Stimulated activated naive CD8-positive, alpha-beta T cell treated with anti-CD3 and anti-CD28 coated beads, Interleukin-15, Interleukin-2, amounts not matched to agents 100 U/mL and 50 U/mL, for 24 hours (primary cell): Measurements from ENCODE around the gene PTPRB.
"Not testable (repeated sequence)": the region's sequence is repeated elsewhere in the genome, so short reads cannot be mapped to it uniquely, and the experiment has no call there.

ENCODE experiments used
- ATAC-seq: fragments of 150-1000 bp; cut with Tn5 transposase; one replicate; pipeline ENCODE4 v1.10.0; 2021
- DNase-seq: peaks from one replicate; pipeline ENCODE4 v3.0.0; 2021

Gene PTPRB

GRCh38 chr12:70540996-70541395 lies 96.2 kb downstream of the PTPRB start:
- no peak for ATAC-seq
- DNase-seq = no peak

- ATAC-seq (no peak), DNase-seq (no peak)
Measured at GRCh38 chr12:70536650-70537049, 100.6 kb downstream of the PTPRB start.

- ATAC-seq (no peak), DNase-seq (no peak)
Measured at GRCh38 chr12:70535896-70536374, 101.3 kb downstream of the PTPRB start.

GRCh38 chr12:70534466-70534865 lies 102.8 kb downstream of the PTPRB start:
- ATAC-seq (no peak), DNase-seq (no peak)

GRCh38 chr12:70529647-70530046 lies 107.6 kb downstream of the PTPRB start:
- ATAC-seq = no peak
- no peak for DNase-seq

GRCh38 chr12:70520847-70521246 lies 116.4 kb downstream of the PTPRB start:
- ATAC-seq (no peak), DNase-seq (no peak)

GRCh38 chr12:70513426-70513825 lies 123.8 kb downstream of the PTPRB start:
- no peak for DNase-seq
- ATAC-seq = no peak

- DNase-seq = no peak
Measured at GRCh38 chr12:70508178-70508577, 129.1 kb downstream of the PTPRB start.

GRCh38 chr12:70507442-70507841 lies 129.8 kb downstream of the PTPRB start:
- DNase-seq (no peak), ATAC-seq (no peak)

More at GRCh38 chr12:70508178-70508577, 129.1 kb downstream of the PTPRB start:
- no peak for ATAC-seq

GRCh38 chr12:70497508-70497907 lies 139.7 kb downstream of the PTPRB start:
- DNase-seq (no peak), ATAC-seq (no peak)

- ATAC-seq, DNase-seq: not testable (repeated sequence)
Measured at GRCh38 chr12:70492904-70493303, 144.3 kb downstream of the PTPRB start.

- ATAC-seq, DNase-seq: not testable (repeated sequence)
Measured at GRCh38 chr12:70490928-70491327, 146.3 kb downstream of the PTPRB start.

- no peak for DNase-seq
- no peak for ATAC-seq
Measured at GRCh38 chr12:70487440-70487839, 149.8 kb downstream of the PTPRB start.

- ATAC-seq = no peak
- no peak for DNase-seq
Measured at GRCh38 chr12:70486588-70486987, 150.6 kb downstream of the PTPRB start.

- no peak for ATAC-seq
- no peak for DNase-seq
Measured at GRCh38 chr12:70485704-70486103, 151.5 kb downstream of the PTPRB start.

GRCh38 chr12:70484464-70484863 lies 152.8 kb downstream of the PTPRB start:
- DNase-seq (no peak), ATAC-seq (no peak)

- ATAC-seq = no peak
Measured at GRCh38 chr12:70482764-70483163, 154.5 kb downstream of the PTPRB start.

GRCh38 chr12:70469221-70469820 lies 167.9 kb downstream of the PTPRB start:
- ATAC-seq = no peak
- no peak for DNase-seq

More at GRCh38 chr12:70482764-70483163, 154.5 kb downstream of the PTPRB start:
- no peak for DNase-seq

- ATAC-seq (no peak), DNase-seq (no peak)
Measured at GRCh38 chr12:70468741-70469140, 168.5 kb downstream of the PTPRB start.

- DNase-seq = no peak
- no peak for ATAC-seq
Measured at GRCh38 chr12:70467918-70468733, 169.1 kb downstream of the PTPRB start.

GRCh38 chr12:70467476-70467875 lies 169.8 kb downstream of the PTPRB start:
- ATAC-seq (no peak), DNase-seq (no peak)

- no peak for ATAC-seq
- DNase-seq = no peak
Measured at GRCh38 chr12:70466753-70467152, 170.5 kb downstream of the PTPRB start.
